RPMI7951 (cell line): ENCODE results near the gene CD151. TPM values are rescaled to one million over a fixed set of nuclear protein-coding genes. Genes with fewer than 3 reads are reported as not detected.
A peak's percentile ranks its signal among the peaks of the same experiment; 100 is the strongest.

Experiments used
- DNase-seq: peaks from one replicate; pipeline ENCODE4 v3.0.0-alpha.2; 2012; ENCODE audit warnings: low read depth
- total RNA-seq: library from RNA; depleted of rRNA; stranded (reverse); fragments of >200 nt; shearing (Covaris generic); gene quantifications from 2 replicates; pipeline ENCODE4 v1.2.3, GENCODE V29; 2014

Gene CD151
- total RNA-seq, 1 experiment from 2014 or later: 302 TPM

DNA sequence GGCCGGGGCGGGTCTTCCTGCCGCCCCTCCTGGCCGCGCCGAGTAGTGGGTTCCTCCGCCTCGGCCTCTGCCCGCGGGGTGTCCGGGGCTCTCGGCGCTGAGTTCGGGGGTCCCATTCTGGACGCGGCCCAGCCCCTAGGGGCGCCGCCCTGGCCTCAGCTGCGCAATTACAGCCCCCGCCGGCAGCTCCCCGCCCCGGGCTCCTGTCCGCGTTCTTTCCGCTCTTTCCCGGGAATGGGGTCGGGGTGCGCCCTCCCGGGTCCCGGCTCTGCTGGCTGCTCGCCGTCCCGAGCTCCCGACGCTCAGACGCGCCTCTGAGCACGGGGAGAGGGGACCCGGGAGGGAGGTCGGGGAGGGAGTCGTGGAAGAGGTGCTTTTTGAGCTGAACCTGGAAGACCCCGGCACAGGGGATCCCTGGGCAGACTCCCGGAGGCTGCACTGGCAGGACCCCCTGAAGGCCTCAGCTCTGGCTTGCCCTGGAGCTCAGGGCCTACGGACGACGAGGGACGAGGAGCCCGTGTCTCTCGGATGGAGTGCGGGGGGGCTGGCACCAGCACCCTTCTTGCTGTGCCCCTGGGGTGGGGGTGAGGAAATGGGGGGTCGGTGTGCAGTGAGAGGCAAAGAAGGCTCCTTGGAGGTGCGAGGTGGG lies 10.5 kb downstream of the CD151 start:
- no peak for DNase-seq

DNA sequence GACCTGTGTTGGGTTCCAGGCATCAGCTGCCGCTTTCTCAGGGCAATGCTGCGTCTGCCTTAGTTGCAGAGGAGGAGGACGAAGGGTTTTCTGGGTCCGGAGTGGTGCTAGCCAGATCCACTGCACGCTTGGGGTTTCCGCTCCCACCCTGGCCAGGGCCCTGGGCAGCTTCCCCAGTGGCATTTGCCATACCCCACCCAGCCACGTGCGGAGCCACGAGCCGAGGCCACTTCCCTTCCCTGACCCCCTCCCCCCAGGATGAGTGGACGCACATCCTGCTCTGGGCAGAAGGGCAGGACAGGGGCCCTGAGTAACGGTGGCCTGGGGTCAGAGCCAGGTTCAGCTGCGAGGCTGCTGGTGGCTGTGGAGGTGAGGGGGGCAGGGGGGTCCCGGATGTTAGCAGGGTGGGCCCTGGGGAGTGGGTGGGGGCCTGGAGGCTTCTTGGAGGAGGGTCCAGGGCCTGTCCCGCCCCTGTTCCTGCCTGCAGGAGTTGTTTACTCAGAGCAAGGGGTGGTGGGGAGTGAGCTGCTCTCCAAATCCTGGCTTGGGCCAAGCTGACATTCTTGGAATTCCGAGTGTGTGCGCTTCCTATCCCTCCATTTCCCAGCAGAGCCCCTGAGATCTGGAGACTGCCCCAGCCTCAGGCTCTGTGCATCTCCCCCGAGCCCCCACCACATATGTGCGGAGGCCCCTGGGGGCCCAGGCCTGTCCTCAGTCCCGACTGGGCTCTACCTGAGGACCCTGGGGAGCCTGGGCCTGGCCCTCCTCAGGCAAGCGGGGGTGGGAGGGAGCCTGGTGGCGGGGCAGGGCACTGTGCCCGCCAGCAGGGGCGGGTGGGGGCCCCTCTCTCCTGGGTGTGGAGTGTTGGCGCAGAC lies 11.3 kb downstream of the CD151 start:
- peak; percentile 88 for DNase-seq

DNA sequence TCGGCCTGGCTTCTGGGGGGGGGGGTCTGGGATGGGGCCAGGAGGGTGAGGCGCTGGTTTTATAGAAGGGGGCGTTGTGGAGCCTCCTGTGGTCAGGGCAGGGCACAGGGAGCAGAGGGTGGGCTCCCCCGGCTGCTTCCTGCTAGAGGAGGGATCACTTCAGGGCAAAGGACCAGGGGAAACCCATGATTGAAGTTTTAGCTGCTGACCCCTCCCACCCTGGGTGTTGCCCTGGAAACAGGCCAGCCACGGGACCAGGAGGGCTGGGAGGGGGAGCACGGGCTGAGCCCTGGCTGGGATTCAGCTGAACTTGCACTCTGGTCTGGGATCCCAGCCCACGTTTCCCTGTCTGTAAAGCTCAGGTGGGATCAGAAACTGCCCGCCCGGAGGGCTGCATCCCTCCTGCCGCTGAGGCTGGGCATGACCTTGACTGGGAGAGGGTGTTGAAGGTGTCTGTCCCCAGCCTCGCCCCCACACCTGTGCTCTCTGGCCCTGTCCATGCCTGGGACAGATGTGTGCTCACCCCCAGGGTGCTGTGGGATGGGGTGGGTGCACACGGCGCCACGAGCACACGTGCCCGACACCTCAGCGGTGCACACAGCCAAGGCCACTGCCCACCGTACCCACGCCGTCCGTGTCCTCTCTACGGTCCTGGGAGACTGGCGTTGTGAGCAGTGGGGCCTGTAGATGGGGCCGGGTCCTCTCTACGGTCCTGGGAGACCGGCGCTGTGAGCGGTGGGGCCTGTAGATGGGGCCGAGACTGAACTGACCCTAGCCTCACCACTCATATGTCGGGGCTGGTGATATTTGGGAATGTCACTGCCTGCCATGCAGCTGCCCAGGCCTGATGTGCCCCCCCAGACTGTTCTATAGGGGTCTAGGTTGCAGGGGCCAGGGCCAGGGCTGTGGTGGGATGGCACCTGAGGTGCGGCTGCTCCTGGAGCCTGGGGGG lies 12.2 kb downstream of the CD151 start:
- DNase-seq: peak; percentile 86

DNA sequence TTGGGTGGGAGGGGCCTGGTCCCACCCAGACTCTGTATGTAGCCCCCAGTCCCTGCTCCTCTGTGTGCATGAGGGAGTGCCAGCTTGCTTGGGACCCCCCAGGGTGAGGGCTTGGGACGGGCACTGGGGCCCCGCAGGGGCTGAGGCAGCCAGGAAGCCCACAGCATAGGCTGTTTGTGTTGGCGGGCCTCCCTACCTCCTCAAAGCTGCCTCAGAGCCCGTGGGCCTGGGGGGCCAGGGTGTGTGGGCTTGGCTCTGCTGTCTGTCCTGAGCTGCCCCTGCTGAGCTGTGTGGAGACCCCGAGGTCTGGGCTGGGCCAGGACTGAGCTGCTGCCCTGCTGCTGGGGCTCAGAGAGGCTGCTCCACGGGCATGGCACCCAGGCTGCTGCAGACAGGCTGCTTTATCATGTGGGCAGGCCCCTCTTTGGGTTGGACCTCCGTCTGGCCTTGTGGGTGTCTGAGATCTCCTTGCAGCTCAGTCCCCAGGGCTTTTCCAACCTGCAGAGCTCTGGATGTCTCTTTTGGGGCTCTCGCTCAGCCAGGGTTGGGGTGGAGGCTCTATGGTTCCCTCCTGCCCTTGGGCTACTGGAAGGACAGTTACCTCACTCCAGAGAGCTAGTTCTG lies 13.2 kb downstream of the CD151 start:
- DNase-seq: no peak

DNA sequence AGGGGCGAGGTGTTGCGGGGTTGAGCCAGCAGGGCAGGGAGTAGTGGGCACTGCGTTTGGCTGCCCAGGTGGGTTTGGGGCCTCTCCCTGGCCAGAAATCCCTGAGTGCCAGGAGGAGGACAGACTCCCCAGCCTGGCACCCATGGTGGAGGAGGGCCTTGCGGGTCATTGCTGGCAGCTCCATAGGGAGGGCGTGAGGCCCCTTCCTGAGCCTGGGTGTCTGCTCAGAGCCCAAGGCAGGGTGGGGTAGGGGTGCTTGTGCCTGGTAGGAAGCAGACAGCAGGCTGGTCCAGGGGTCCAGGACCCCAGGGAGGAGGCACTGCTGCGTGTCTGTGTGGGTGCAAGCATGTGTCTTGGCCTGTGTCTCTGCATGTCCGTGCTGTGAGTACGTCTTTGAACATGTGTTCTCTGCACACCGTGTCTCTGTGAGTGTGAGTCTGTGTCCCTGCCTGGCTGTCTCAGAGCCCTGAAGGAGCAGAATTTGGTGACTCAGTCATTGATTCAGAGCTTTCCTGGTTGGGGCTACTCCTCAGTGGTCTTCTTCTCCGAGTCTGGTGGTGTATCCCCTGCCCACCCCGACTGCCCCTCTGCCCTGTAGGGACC lies 13.8 kb downstream of the CD151 start:
- no peak for DNase-seq

DNA sequence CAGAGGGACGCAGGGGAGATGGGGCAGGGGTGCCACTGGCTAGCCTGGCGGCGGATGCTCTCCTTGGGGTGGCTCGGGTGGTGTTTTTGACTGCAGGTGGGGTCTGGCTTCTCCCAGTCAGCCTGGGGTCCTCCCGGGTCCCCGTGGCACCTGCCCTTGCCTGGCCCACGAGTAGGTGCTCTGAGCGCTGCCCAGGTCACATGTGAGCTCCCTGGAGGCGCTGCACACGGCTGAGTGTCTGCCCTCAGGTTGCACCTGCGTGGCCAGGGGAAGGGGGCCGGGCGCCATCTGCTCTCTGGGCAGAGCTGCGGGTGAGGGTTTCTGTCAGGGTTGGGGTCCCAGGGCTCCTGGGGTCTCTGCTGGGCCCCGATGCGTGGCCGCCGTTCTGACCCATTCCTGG lies 15.1 kb downstream of the CD151 start:
- DNase-seq: no peak

DNA sequence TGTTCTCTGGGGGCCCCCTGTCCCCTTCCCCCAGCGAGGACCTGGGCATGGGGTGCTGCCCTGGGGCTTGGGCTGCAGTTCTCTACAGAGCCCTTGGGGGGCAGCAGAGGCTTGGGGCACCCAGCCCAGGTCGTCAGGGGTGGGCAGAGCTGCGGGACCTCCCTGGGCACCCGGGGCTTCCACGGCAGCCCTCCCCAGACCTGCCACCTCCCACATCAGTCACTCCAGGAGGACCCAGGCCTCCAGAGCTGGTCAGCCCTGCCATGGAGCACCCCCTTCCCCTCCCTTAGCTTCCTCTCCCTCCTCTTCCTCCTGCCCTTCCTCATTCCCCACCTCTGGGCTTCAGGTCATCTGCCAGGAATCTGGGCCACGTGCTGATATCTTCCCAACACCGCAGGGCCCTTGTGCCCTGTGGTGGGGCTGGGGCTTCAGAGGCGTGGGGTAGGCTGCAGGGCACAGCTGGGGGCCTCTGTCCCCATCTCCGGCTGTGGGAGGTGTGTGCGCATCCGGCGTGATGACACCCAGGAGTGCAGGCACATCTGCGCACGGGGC lies 15.7 kb downstream of the CD151 start:
- no peak for DNase-seq

DNA sequence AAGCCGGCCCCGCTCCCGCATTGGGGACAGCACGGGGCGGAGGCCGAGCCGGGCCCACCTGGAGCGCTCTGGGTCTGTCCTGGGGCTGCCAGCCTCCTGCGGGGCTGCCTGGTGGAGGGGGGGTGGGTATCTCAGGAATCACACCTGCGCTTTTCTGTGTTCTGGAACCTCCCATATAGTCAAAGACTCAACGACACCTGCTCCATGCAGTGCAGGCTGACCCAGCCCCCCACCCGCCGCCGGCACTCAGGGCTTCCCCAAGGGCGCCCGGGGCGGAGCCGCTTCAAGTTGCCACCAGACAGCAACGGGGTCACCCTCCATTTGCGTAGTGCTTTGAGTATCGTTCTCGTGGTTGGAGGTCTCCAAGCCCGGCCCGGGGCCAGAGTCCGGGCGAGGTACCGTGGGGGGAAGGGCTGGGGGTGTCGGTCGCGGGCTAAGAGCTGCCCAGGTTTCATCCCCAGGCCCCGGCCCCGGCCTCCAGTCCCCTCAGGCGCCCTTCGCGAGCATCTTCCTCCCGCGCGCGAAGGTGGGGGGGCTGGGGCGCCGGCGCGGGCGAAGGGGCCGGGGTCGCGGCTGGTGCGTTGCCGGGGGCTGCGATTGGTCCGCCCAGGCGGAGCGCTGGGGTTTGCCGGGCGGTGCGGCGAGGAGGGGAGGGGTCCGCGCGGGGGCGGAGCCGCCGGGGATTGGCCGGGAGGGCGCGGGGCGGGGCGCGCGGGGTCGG lies 16.5 kb downstream of the CD151 start:
- no peak for DNase-seq

DNA sequence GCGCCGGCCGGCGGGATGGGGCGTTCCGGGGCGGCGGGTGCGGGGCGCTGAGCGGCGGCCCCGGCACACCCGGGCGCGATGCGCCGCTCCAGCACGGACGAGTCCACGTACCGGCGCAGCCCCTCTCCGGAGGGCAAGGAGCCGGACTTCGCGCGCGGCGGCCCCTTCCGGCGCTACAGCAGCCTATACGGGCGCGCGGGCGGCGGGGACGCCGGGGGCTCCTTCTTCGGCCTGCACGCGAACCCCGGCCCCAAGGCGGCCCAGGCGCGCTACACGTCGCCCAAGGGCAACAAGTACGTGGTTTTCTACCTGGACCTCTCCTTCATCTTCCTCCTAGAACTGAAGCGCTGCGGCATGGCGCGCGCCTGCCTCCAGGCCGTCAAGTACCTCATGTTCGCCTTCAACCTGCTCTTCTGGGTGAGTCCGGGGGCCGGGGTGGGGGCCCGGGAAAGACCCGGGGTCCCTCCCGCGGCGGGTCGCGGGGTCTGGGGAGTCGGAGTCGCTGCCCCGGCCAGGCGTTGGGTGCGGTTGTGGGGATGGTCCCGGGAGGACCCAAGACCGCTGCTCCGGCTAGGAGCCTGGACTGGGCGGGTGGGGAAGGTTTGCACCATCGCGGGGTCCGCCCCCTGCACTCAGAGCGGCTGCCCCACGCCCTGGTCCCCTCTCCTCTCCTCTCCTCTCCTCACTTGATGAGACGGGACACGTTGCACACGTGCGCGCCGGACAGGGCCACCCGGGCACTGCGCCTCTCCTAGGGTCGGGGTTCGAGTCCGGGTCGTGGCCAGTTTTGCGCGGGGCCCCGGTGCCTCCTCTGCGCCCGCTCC lies 17.4 kb downstream of the CD151 start:
- DNase-seq: no peak

DNA sequence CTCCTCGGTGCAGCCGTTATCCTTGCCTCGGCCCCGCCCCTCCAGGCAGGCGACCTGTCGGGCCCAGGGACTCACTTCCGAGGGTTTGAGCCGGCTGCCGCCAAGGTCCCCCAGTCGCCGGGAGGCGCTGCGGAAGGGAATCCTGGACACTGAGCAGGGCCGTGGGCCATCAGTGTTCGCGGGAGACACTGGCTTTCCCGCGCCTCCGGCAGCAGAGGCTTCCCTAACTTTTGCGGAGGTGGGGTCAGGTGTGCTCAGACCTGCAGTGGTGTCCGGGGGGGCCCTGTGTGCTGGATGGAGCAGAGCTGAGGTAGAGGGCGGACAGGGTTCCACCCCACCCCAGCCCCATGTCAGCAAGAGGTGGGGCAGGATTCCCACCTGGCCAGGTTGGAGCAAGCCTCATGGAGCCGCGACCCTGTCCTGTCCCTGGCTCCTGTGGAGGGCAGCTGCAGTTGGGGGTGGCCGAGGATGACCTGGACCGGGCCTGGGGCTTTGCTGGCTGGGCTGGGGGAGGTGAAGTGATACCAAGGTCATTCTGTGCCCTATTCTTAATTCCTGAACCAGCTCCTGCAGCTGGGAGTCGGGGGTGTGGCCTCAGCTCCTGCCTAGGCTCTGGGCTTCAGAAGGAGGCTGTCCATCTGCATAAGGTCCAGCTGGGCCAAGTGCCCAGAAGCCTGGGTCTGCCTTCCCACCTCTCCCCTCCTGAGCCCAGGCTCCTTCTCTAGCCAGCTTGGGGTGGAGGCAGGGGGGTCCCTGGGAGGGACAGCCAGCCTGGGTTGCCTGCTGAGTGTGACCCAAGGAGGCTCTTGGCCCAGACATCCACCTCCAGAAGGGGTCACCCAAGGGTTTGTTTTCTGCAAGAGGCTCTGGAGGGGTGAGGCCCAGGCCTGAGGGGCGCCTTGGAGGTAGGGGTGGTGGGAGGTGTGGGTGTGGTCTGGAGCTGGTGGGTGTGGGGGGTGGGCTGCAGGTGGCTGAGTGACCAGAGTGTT lies 18.3 kb downstream of the CD151 start:
- DNase-seq: no peak

DNA sequence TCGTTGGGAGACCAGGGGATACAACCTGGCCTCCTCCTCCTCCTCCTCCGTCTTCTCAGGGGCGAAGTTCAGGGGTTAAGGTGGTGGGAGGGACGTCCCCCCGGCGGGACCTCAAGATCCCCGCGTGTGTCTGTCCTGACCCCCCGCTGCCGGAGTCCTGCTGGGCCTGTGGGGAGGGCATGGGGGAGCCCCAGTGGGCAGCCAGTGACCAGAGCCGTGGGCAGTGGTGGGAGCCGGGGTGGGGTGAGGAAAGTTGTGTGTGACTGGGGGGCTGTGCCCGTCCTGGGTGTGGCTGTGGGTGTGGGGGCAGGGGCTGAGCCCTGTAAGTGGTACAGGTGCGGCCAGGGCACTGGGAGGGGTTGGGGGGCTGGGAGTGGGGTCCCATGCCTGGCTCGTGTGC lies 20.0 kb downstream of the CD151 start:
- no peak for DNase-seq

DNA sequence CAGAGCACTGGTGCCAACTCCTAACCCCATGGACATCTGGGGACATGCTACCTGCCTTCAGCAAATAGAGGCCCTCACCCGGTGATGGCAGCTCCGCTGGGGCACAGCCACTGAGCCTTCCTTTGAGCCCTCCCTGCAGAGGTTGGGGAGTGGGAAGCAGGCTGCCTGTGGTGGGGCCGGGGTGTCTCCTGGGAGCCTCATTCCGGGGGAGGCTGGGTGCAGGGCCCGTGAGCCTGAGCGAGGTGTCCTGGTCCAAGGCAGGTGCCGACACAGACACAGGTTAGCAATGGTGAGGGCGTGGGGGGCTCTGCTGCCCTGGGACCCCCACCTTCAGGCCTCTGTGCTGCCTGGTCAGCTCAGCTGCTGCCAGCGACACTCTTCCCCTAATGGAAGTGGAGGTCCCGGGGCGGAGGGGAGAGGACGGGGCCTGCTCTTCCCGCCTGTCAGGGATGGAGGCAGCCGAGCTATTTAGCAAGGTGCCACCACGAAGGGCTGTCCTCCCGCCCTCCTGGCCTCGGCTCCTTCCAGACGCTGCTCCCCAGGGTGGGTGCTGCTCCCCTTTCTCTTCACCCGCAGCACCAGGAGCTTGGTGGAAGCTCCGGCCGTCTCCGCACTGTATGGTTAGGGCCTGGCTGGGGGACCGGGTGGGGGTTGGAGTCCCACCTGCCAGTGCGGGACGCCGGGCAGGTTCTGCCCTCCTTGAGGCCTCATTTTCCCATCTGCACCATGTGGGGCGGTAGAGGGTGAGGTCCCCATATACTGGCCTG lies 21.1 kb downstream of the CD151 start:
- no peak for DNase-seq

DNA sequence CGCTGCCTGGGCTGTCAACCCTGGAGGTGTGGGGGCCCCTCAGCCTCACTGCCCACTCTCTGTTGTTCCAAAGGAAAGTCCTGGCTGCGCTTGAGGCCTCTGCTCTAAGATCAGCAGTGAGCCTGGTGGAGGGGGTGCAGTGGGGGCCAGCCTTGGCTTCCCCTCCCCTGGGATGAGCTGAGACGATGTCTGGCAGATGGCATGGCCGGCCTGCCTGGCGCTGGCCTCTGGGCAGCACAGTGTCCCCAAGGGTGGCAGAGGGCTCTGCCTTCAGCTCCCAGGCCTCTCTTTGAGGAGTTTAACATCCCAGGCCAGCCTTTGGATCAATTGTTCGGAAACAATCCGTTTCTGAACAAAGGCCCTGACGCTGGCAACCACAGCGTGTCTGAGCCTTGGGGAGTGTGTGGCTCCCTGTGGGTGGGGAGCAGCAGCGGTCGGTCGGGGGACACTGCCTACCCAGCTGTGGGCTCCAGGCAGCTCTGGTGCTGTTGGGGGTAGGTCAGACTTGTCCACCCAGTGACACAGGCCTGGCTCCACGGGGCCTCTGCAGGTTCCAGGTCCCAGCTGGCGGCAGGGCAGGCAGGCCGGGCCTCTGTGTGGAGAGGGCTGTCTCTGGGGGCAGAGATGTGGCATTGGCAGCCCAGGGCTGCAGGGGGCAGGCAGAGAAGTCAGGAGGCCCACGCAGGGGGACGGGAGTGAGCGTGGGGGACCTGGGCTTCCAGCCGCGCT lies 22.0 kb downstream of the CD151 start:
- DNase-seq: no peak

DNA sequence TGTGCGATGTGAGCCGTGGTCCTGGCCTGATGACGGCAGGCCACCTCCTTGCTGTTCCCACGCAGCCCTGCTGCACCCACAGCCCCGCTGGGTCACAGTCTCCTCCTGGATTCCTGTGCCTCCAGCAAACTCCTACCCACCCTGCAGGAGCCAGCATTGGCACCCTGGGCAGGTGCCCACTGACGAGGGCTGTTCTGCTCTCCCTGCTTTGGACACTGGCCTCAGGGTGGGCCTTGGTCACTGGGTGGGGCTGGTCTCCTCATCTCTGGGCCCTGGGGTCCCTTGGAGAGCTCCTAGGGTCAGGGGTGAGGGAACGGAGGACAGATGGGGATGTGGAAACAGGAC lies 22.6 kb downstream of the CD151 start:
- no peak for DNase-seq

DNA sequence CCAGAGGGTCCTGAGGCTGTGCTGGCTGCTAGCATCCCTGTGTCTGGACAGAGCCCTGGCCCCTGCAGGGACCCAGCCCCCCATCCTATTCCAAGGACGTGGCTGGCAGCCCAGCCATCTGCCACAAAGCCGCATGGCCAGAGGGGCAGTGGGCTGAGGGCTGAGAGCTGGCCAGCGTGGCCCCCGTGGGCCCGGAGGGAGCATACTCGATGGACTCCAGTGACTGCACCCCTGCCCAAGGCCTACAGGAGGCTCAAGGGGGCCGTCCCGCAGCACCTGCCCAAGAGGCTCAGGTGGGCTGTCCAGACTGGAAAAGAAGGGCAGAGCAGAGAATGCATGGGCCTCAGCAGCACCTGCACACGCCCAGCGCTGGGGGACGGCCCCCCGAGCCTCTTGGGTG lies 23.0 kb downstream of the CD151 start:
- no peak for DNase-seq

DNA sequence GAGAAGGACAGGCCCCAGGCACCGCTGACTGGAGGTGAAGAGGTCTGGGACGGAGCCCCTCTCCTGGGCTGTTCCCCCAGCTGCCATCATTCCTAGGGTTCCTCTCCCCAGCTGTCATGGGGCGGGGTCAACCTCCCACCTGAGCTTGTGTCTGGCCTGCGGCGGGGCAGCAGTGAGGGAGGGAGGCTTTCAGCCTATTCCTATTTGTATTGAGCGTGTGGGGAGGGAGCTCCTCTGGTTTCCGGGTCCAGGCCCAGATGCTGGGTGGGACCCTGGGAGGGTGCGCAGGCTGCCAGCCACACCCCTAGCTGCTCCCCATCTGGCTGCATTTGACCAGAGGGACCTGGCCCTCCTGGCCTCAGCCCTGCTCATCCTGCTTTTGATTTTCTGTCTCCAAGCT lies 23.6 kb downstream of the CD151 start:
- DNase-seq: no peak
